Effector CD4-positive, alpha-beta T cell (primary cell): Measurements from ENCODE around the gene GRAP2.
"Not testable (repeated sequence)": the region's sequence is repeated elsewhere in the genome, so short reads cannot be mapped to it uniquely, and the experiment has no call there.

Experiments used
- DNase-seq: peaks from one replicate; pipeline ENCODE4 v3.0.0-alpha.2; 2020

GRAP2 gene

DNA sequence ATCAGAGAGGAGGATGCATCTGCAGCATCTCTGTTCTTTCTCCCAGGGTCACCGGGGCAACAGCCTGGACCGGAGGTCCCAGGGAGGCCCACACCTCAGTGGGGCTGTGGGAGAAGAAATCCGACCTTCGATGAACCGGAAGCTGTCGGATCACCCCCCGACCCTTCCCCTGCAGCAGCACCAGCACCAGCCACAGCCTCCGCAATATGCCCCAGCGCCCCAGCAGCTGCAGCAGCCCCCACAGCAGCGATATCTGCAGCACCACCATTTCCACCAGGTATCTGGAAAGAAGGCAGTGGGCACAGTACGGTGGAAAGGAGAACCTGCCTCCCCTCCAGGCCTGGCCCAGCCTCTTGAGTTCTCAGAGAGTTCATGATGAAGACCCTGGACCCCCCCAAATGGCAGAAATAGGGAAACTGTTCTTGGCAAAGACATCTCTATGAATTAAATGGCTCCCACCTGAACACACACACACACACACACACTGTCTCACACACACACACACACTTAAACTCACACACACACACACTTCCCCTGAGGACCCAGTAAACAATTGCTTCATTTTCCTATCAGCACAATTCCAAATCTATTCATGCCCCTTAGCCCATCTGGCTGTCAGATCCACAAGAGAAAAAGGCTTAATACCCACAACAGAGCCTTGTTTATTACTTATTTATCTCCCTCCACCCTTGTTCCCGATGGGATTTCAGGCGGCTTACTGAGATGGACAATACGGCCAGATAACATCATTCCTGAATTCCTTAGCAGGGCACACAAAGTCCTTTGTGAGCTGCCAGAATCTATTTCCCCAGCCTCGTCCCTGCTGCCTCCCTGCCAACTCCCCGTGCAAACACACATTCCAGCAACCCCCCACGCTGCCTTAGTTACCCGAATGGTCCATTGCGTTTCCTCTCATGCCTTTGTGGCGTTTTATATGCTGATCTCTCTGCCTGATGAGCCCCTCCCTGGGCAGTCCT, 67.4 kb downstream of the GRAP2 start:
- DNase-seq, result no peak

DNA sequence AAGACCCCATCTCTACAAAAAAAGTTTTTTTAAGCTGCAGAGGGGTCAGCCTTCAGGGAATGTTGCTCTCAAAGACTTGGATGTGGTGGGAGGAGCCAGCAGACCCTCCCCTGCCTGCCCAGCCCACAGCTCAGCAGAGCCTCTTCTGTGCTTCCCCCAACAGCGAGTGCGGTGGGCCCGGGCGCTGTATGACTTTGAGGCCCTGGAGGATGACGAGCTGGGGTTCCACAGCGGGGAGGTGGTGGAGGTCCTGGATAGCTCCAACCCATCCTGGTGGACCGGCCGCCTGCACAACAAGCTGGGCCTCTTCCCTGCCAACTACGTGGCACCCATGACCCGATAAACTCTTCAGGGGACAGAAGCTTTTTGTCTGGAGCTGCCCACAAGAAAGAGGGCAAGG, 69.9 kb downstream of the GRAP2 start:
- DNase-seq, result no peak

DNA sequence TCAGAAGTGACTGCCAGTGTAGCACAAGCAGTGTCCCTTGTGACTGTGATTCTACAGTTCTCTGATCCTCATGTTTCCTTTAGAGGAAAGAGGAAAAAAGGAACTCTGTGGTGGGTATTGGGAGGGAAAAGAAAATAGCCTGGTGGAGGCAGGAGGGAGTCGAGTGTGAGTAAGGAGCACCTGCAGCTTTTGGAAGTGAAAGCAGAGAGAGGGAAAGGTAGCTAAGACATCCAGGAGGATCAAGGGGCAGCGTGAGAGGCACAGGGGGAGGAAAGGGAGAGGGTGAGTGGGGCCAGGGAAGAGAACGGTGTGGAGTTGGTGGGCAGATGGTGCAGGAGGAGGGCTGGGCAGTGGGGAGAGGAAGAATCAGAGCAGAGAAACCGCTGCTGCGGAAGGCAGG, 71.8 kb downstream of the GRAP2 start:
- DNase-seq, result no peak

DNA sequence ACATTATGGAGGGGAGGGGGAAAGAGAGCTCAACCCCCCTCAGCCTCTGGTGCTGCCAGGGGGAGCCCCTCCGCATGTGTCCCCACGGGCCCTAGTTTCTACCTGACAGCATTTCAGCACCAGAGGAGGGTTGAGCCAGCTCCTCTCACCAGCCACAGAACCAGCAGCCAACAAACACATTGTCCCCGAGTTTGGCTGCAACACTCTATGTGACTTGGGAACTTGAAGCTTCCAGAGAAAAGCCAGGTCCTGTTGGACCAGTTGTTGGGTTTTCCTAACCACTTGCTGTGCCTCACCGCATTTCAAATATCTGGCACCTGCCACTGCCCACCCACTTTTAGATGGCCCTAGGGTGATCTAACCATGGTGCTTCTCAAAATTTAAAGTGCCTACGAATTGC, 72.8 kb downstream of the GRAP2 start:
- DNase-seq, result no peak

DNA sequence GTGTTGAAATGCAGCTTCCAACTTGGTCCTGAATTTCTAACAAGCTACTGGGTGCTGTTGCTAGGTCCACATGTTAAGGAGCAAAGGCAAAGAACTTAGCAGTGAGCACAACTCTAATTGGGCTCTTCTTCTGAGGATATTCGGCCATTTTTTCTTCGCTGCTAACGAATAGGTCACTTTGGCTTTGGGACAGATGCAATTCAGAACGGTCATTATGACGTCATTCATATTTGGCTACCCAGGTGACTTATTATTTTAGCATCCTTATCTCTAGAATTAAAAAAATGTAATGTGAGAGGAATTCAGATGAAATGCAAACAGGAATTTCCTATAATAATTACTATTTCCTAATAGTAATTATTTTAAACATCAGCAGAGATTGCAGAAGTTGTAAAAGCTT, 73.2 kb downstream of the GRAP2 start:
- no peak for DNase-seq

DNA sequence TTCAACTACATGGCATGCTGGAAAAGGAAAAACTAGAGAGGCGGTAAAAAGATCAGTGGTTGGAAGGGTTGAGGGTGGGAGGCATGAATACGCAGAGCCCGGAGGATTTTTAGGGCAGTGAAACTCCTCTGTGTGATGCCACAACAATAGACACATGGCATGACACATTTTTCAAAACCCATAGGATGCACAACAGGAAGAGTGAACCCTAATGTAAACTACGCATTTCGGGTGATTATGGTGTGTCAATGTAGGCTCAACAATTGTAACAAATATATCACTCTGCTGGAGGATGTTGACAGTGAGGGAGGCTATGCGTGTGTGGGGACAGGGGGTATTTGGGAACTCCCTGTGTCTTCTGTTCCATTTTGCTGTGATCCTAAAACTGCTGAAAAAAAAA, 78.2 kb downstream of the GRAP2 start:
- no peak for DNase-seq

DNA sequence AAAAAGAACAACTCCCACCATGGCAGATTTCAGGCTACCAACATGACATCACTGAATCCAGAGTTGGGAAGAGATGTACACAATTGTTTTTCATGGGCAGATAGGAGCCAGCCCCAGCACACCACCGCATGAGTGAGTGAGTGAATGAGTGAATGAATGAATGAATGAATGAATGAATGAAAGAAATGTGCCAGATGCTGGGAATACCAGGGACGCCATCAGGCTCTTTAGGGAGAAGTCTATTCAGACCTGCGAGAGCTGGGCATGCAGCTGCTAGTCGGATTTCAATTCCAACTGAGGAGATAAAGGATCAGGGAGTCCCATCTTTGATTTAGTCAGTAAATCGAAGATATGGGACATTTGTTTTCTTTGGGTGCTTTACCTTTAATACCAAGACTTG, 78.6 kb downstream of the GRAP2 start:
- DNase-seq, result no peak

DNA sequence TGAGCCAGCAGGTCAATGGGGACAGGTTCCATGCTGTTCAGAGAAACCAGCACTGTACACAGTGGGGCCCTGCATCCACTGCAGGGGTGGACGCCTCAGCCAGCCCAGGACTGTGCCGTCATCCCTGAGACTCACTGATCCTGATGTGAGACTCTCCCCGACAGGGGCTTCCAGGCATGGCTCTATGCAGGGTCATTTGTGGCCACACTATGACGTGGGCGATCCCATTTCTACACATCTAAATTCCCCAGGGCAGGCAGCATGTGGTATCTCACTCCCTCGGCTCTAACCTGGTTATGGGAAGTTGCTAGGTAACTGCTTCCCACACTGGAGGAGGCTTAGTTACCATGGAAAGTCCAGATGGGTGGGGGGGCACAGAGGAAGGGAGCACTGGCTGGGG, 79.7 kb downstream of the GRAP2 start:
- no peak for DNase-seq

DNA sequence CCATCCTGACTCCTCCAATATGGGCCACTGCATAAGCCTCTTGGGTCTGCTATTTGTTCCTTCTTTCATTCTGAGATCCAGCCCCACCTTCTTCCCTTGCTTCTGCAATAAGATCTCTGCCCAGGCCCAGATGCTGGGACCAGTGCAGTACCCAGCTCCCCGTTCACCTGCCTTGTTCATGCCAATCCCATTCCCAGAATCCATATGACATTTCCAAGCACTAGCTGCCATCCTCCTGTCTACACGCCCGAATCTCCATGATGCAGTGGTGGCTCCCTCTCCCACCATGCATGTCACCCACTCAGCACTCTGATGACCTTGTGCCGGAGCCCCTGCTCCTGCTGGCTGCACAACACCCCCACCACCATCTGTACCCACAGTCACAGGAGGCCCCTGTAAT, 82.5 kb downstream of the GRAP2 start:
- DNase-seq, result no peak

DNA sequence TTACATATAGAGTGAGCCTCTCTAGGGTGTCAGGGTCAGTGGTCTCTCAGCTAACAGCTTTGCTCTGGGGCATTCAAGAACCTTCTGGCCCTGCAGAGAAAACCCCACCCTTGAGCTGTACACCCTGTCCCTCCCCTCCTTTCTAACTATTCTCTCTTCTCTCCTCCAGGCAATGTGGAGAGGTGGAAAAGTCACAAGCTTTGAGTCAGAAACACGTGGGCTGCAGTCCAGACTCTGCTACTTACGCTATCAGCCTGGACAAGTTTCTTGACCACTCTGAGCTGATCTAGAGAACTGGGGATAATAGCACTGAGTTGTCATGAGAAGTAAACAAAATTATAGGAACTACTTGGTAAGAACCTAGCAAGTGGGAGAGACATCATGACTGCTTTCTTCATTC, 83.1 kb downstream of the GRAP2 start:
- no peak for DNase-seq

DNA sequence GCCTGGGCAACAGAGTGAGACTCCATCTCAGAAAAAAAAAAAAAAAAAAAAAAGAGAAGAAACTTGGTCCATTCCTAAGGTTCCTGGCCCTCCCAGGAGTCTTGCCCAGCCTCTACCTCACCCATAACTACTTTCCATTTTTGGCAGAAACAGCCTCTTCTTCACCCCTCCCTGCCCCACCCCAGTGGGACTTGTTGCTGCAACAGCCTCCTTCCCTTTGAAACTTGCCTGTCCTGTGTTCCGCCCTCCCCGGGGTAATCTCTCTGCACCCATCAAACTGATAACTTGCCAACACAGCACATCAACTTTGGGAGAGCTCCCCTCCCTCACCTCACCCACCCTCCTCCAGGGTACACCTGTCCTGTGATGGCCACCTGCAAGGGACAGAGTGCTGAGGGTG, 83.9 kb downstream of the GRAP2 start:
- no peak for DNase-seq

DNA sequence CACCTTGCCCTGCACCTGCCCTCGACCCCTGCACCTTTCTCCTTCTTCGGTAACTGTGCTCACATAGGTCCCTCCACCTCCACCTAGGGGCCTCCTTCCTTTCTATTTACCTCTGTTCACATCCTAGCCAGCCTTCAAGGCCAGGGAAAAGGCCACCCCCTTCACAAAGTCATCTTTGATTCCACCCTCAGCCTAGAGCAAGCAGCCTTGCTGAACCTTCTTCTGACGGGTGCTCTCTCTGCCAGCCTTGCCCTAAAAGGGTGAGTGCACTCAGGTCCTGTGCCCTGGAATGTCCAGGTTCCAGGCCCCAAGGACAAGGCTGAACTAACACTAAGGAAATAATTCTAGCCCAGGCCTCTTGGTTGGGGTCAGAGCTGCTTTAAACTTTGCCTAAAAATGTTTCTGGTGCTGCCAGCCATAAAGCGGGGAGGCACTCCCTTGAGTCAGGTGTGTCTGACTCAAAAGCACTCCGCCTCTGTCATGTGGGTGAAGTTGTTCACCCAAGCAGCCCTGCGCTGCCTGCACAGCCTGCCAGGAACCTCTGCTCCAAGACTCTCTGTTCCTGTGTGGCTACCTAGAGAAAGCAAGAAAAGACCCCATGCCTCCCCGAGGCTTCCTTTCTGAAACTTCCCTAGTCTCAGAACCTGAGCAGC, 84.6 kb downstream of the GRAP2 start:
- DNase-seq, result no peak

DNA sequence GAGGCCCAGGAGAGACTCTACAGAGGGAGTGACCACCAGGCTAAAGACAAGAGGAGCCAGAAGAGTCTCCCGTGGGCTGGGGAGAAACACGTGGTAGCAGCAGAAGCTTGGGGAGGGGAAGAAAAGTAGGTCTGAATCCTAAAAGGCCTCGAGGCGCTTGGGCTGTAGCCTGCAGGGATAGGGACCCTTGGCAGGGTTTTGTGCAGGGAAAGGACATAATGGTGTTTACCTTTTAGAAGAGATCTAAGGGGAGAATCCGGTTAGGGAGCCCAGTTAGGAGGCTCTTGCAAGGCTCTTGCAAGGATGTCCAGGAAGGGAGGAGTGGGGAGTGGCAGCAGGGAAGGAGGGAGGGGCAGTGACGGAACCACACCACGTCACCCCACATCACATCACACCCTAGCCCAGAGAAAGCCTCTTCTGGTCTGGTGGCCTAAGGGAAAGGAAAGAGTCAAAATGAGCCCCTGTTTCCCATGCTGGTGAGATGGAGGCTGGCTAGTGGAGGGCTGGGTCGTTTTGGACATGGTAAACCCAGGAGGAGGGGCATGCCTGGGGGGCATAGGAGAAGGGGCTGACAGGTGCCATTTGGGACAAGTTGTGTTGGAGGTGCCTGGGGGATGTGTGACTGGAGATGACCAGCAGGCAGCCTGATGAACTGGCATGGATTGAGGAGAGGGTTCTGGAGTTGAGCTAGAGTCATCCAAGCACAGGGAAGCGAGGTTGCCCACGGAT, 87.7 kb downstream of the GRAP2 start:
- no peak for DNase-seq

DNA sequence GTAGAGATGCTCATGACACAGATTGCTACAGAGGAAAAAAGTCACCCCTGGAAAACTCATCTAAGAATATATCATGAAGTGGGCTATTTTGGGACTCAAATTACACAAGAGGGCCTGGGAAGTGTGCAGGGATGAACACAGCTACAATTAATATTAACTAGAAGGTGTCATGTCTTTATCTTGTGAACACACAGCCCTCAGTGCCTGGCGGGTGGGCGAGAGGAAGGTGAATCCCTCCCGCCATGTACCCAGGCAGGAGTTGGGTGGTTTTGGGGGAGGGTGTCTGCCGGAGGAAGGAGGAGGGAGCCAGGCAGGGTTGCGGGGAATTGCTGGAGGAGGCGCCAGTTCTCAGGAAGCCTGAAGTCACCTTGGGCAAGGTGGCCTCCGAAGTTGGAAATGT, 88.7 kb downstream of the GRAP2 start:
- no peak for DNase-seq

DNA sequence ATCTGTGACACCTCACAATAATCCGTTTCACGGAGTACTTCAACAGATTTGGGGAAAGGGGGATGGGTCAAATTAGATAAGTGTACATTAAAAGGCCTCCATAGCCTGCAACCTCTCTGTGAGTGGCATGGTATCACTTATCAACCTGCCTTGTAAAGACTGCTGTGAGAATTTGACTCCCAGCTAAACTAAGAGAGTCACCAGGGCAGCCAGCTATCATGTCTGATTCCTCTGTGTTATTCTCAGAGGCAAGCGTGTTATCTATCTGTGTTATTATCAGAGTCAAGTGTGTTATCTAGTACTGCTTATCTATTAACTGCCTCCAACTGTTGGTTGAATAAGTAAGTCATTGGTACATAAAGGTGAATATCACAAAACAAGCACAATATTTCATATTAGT, 89.8 kb downstream of the GRAP2 start:
- DNase-seq, result no peak

DNA sequence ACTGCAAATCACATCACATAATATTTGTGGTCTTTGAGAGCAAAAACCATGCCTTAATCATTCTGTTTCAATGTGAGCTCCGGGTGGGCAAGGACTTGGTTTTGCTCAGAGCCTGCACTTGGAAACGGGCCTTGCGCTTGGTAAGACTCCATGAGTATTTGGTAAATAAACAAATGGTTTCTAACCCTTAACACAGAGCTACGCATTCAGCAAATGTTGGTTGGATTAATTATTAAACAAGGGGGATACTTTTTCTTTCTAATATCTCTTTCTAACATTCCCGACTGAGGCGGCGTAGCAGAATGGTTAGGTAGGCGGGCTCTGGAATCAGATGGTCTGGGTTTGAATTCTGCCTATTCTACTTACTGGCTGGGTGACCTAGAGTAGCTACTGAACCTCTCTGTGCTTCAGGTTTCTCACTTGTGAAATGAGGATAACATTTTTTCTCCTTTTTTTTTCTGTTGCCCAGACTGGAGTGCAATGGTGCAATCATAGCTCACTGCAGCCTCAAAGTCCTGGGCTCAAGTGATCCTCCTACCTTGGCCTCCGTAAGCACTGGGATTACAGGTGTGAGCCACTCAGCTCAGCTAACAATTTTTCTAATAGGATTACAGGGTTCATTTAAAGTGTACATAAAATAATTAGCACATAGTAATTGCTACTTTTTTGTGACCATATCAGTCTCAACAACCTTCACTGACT, 90.4 kb downstream of the GRAP2 start:
- DNase-seq, result no peak

DNA sequence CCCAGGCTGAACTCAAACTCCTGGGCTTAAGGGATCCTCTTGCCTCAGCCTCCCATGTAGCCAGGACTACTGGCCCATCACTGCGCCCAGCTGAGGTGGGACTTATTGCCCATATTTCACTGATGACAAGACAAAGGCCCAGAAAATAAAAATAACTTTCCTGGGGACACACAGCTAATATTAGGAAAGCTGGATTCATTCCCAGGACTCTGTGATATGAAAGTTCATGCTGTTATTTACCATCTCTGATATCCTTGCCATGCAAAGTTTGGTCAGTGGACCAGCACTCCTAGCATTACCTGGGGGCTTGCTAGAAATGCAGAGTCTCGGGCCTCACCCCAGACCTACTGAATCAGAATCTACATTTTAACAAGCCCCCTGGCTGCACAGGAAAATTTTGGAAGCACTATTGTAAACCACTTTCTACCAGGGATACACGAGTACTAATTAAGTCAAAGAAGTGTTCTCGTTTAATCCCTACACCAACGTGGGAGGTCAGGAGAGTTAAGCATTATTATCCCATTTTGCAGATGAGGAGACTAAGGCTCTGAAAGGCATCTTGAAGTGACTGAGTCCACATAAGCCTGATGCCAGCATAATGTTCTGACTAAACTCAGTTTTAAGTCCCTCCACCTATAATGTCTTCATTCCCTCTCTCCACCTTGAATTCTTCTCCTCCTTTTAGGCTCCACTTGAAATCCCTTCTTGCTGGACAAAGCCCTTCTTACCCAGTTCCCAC, 91.4 kb downstream of the GRAP2 start:
- no peak for DNase-seq

DNA sequence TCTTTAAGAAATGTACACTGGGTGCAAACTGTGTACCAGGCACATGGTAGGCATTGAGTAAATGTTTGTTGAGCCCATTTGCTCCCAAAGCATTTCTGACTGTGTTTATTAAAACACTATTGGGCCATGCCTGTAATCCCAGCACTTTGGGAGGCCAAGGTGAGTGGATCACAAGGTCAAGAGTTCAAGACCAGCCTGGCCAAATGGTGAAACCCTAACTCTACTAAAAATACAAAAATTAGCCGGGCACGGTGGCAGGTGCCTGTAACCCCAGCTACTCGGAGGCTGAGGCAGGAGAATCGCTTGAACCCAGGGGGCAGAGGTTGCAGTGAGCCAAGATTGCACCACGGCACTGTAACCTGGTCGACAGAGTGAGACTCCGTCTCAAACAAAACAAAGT, 92.0 kb downstream of the GRAP2 start:
- not testable (repeated sequence) for DNase-seq

DNA sequence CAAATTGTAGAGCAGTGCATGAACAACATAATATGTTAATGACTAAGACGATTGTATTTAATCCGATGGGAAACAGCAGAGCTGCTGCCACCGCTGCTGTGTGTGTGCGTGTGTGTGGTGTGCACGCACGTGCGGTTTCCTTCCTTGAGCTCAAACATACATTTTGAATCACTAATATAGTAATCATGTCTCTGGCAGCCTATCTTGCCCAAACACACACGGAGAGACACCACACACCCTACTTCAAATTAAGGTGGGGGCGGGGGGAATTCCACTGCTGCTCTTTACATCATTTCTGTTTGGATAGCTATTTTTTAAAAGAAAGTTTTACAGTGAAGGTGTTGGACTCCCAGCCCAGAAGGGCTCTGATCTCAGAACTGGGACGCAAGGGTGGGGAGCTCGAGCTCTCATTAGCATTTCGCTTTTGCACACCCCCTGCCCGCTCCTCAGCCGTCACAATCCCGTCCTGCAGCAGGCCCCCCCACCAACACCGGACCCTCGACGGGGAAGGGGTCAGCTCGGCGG, 93.2 kb downstream of the GRAP2 start:
- DNase-seq, result peak; percentile 41

DNA sequence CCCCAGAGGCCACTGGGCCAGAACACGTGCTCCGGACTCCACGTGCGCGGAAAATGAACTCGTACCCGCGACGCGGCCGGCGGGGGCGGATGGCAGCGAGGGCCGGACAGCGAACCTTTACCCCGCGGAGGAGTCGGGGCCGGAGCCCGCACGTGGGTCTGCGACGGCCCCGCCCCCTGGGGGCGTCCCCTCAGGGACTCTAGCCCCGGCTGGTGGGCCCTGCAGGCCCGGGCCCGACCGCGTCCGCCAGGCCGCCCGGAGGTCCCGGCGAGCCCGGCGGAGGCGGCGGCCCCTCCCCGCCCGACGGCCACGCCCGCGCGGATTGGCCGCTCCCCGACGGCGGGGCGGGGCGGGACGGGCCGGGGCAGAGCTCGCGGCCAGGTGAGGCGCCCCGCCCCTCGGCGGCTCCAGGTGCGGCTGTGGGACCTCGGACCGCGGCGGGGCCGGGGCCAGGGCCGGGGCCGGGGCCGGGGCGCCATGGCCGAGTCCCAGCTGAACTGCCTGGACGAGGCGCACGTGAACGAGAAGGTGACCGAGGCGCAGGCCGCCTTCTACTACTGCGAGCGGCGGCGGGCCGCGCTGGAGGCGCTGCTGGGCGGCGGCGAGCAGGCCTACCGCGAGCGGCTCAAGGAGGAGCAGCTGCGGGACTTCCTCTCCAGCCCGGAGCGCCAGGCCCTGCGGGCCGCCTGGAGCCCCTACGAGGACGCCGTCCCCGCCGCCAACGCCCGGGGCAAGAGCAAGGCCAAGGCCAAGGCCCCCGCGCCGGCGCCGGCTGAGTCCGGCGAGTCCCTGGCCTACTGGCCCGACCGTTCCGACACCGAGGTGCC, 93.9 kb downstream of the GRAP2 start, which contains the start of gene FAM83F:
Gene FAM83F (plus strand): TSS at position 389 of the 827 bp plus-strand sequence. CDS start 89 bp downstream, at position 478.
- DNase-seq, result no peak
